SK-N-MC (cell line): ENCODE measurements around the gene SEC61A1.

Experiments used
- DNase-seq: peaks from one replicate; pipeline ENCODE4 v3.0.0-alpha.2; 2011; ENCODE audit warnings: low read depth, low spot score
- H3K27ac ChIP-seq: fragments of 200-600 bp; sonication (generic); 2 replicates; pipeline ENCODE4 v1.5.1; 2016; ENCODE audit warnings: mixed run types
- H3K36me3 ChIP-seq: fragments of 200-600 bp; sonication (generic); 2 replicates; pipeline ENCODE4 v1.6.1; 2017; ENCODE audit warnings: antibody characterized with exemption, low read length, mixed read lengths; ENCODE audit not compliant: insufficient read depth
- H3K4me3 ChIP-seq: fragments of 200-600 bp; sonication (generic); 2 replicates; pipeline ENCODE4 v1.5.1; 2016
- H3K9ac ChIP-seq: fragments of 200-600 bp; sonication (generic); 2 replicates; pipeline ENCODE4 v1.8.0; 2017; ENCODE audit warnings: mixed run types, mixed read lengths; ENCODE audit not compliant: insufficient read length
- H3K9me3 ChIP-seq: fragments of 200-600 bp; sonication (generic); 2 replicates; pipeline ENCODE4 v1.6.1; 2017; ENCODE audit warnings: low read depth, mild to moderate bottlenecking, antibody characterized with exemption, low read length, moderate library complexity, mixed read lengths
- EZH2 ChIP-seq: fragments of 200-600 bp; sonication (generic); IDR thresholded peaks from one replicate; pipeline ENCODE4 v1.6.1; 2017; ENCODE audit warnings: antibody characterized with exemption
- FOXP2 ChIP-seq: optimal IDR thresholded peaks from 2 replicates; pipeline ENCODE3; 2011; ENCODE audit warnings: mild to moderate bottlenecking, moderate library complexity; ENCODE audit not compliant: insufficient read depth; ENCODE audit errors: extremely low read length, control extremely low read depth
- POLR2AphosphoS5 ChIP-seq: IDR thresholded peaks from 2 replicates; pipeline ENCODE4 v1.6.1; 2012; ENCODE audit warnings: mild to moderate bottlenecking, low read depth, low read length, borderline replicate concordance

The SEC61A1 gene

DNA sequence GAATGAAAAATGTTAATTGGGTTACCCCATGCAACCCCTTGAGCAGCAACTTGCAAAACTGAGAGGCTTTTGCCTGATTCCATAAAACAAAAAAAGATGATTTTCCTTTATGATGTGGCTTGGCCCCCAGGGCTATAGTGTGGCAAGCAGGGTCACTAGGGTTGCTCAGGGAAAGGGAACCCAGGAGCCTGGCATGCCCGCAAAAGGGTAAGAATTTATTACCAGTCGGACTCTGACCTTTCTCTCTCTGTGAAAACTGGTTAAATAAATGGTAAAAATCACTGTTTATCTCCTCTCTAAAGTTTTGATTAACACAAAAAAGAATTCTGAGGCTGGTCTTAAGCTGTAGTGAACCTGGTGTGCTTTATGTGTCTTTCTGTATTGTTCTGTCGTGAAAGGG lies 37.7 kb upstream of the SEC61A1 start:
- no peaks in the 10 kb centered on the region for H3K36me3 ChIP-seq
- no peak overlapping the region for H3K27ac ChIP-seq
- H3K9me3 ChIP-seq, result peaks cover 7% of the 10 kb centered on the region; the same call in 1 of the 2 replicates

GRCh38 chr3:128016502-128016901 lies 35.7 kb upstream of the SEC61A1 start:
- Histone ChIP-seq H3K36me3 (no peaks in the 10 kb centered on the region), H3K9me3 (peaks cover 7% of the 10 kb centered on the region; the same call in 1 of the 2 replicates)

More for the DNA sequence above, 37.7 kb upstream of the SEC61A1 start:
- no peak overlapping the region for H3K4me3 ChIP-seq
- TF ChIP-seq EZH2, result no peak
- no peak for TF ChIP-seq FOXP2
- no peak for TF ChIP-seq POLR2AphosphoS5
- no peak for DNase-seq
- H3K9ac ChIP-seq, result no peak overlapping the region

DNA sequence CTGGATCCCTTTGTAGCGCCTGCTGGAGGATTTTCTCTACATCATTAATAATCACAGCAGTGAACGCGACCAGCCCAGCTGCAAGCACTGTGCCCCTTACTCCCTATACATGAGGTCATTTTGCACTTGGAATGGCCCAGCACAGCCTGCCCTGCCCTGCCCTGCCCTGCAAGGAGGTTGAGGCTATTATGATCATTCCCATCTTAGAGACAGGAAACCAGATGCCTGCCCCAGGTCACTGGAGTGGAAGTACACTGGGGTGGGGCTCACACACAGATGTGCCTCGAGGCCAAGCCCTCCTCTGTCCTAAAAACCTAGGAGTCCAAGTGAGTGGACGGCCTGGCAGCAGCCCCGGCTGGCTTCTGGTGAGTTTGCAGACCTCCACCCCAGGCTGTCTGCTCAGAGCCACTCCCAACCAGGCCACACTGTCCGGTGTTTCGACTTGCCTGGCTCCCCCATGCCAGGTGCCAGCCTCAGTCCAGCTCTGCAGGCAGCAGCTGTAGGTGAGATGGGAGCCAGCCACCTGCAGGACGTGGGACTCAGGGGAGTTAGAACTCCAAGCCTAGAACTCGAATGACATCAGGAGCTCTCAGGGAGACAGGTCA lies 30.4 kb upstream of the SEC61A1 start:
- no peak overlapping the region for H3K27ac ChIP-seq
- H3K36me3 ChIP-seq, result no peaks in the 10 kb centered on the region
- no peak overlapping the region for H3K4me3 ChIP-seq
- DNase-seq, result no peak
- H3K9ac ChIP-seq, result no peak overlapping the region
- TF ChIP-seq FOXP2 (no peak), EZH2 (no peak), POLR2AphosphoS5 (no peak)
- H3K9me3 ChIP-seq, result no peaks in the 10 kb centered on the region

More at GRCh38 chr3:128016502-128016901, 35.7 kb upstream of the SEC61A1 start:
- H3K9ac ChIP-seq, result no peak overlapping the region
- H3K27ac ChIP-seq, result no peak overlapping the region
- TF ChIP-seq EZH2 (no peak), FOXP2 (no peak), POLR2AphosphoS5 (no peak)
- no peak overlapping the region for H3K4me3 ChIP-seq
- DNase-seq, result no peak

GRCh38 chr3:128033102-128033501 lies 19.1 kb upstream of the SEC61A1 start:
- no peak overlapping the region for H3K9ac ChIP-seq
- DNase-seq, result no peak
- H3K27ac ChIP-seq, result no peak overlapping the region
- H3K36me3 ChIP-seq, result no peaks in the 10 kb centered on the region
- H3K4me3 ChIP-seq, result no peak overlapping the region
- no peaks in the 10 kb centered on the region for H3K9me3 ChIP-seq
- TF ChIP-seq FOXP2, result no peak
- TF ChIP-seq POLR2AphosphoS5, result no peak
- TF ChIP-seq EZH2, result no peak

DNA sequence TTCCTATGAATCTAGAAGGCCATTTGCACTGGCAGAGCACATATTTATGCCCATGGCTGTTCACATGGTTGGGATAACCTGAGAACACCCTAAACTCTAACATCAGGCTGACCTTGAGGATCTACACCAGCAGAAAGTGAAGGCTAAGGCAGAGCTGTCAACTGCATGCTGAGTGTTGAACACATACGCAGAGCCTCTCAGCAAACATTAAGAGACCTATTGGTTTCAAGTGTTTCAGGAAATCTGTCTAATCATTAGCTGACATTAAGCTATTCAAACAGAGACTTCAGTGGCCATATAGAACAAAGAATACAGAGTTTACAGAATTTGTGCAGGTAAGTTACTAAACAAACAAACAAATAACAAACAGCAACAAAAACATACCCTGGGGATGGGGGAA lies 16.1 kb upstream of the SEC61A1 start:
- Histone ChIP-seq H3K36me3 (no peaks in the 10 kb centered on the region), H3K27ac (no peak overlapping the region), H3K9ac (no peak overlapping the region), H3K4me3 (no peak overlapping the region), H3K9me3 (no peaks in the 10 kb centered on the region)
- DNase-seq, result no peak
- TF ChIP-seq EZH2 (no peak), FOXP2 (no peak), POLR2AphosphoS5 (no peak)

DNA sequence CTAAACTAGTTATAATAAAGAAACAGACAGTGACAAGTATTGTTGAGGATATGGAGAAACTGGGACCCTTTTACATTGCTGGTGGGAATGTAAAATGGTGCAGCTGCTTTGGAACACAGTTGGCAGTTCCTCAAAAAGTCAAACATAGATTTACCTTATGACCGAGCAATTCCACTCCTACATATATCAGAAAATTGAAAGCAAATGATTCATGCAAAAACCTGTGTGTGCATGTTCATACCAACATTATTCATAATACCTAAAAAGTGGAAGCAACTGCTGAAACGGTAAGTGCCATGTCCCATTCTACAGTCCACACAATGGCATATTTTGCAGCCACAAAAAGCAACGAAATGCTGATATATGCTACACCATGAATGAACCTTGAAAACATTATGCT lies 12.2 kb upstream of the SEC61A1 start:
- no peak overlapping the region for H3K4me3 ChIP-seq
- H3K27ac ChIP-seq, result no peak overlapping the region
- H3K9ac ChIP-seq, result no peak overlapping the region
- no peak for DNase-seq
- TF ChIP-seq POLR2AphosphoS5 (no peak), EZH2 (no peak), FOXP2 (no peak)
- no peaks in the 10 kb centered on the region for H3K9me3 ChIP-seq
- H3K36me3 ChIP-seq, result no peaks in the 10 kb centered on the region

DNA sequence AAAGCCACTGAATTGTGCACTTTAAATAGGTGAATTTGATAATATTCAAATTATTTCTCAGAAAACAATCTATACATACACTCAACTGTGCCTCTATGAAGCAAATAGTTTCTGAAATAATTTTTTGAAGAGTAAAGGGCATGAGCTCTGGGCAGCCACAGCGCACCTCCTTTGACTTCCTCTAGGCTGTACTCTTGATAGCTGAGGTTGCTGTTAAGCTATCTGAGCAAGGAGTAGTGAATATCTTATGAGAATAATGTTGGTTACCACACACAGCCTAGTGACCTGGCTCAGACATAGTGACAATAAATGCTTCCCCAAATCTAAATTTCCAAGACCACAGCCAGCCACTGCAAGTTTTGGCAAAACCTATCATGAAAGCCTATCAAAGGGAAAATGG lies 11.6 kb upstream of the SEC61A1 start:
- Histone ChIP-seq H3K9ac (no peak overlapping the region), H3K36me3 (no peaks in the 10 kb centered on the region), H3K27ac (no peak overlapping the region), H3K4me3 (no peak overlapping the region), H3K9me3 (no peaks in the 10 kb centered on the region)
- no peak for DNase-seq
- TF ChIP-seq FOXP2, result no peak
- TF ChIP-seq POLR2AphosphoS5, result no peak
- no peak for TF ChIP-seq EZH2

DNA sequence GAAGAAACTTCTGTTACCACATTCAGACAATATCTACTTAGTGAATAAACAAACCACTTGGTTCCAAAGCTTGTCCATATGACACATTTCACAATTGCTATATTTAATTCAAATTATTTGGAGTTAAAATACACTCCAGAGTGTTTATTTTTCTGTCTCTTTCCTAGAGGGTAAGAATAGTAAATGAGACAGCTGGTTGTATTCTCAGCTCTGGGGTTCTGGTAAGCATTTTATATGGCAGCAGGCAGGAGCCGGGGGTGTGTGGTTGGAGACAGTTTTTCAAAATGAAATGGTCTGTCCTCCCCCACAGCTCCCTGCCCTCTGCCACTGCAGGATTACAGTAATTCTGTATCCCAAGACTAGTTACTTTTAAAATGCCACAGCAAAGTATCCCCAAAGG lies 10.9 kb upstream of the SEC61A1 start:
- TF ChIP-seq FOXP2 (no peak), EZH2 (no peak), POLR2AphosphoS5 (no peak)
- no peak for DNase-seq

DNA sequence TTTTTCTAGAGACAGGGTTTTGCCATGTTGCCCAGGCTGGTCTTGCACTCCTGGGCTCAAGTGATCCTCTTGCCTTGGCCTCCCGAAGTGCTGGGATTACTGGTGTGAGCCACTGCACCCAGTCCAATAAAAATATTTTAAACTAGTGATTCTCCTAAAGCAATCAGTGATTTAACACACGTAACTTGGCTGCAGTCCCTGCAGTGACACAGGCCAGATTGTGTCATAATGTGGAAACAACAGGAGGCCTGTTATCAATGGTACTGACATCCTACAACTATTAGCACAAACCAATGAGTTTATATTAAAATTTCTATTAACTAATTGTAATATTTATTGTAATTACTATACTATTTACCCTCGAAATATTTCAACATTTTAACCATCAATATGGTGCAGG lies 1.6 kb upstream of the SEC61A1 start:
- Histone ChIP-seq H3K4me3 (no peak overlapping the region), H3K9me3 (no peaks in the 10 kb centered on the region), H3K9ac (no peak overlapping the region)

More for the DNA sequence above, 10.9 kb upstream of the SEC61A1 start:
- Histone ChIP-seq H3K36me3 (no peaks in the 10 kb centered on the region), H3K27ac (no peak overlapping the region), H3K9me3 (no peaks in the 10 kb centered on the region), H3K4me3 (no peak overlapping the region), H3K9ac (no peak overlapping the region)

More for the DNA sequence above, 1.6 kb upstream of the SEC61A1 start:
- DNase-seq, result no peak
- Histone ChIP-seq H3K27ac (no peak overlapping the region), H3K36me3 (peaks cover 28% of the 10 kb centered on the region)
- no peak for TF ChIP-seq POLR2AphosphoS5
- TF ChIP-seq EZH2, result no peak
- no peak for TF ChIP-seq FOXP2
